Common myeloid progenitor, CD34-positive (primary cell): ENCODE results near the gene IRF3.

ENCODE experiments used
- CTCF ChIA-PET: fragments of 350-600 bp; sonication (Branson Sonifier 250); formaldehyde crosslinking; loops from one replicate; lab custom pipeline; 2021; ENCODE audit warnings: antibody characterized with exemption; lab: Charles Lee
- POLR2A ChIA-PET: fragments of 350-600 bp; sonication (Branson Sonifier 250); formaldehyde crosslinking; loops from one replicate; lab custom pipeline; 2021; ENCODE audit warnings: antibody characterized with exemption; lab: Charles Lee
- DNase-seq, 3 donors: peaks; one replicate each; pipeline versions ENCODE4 v3.0.0 to v3.0.0-alpha.2; 2013
- H3K27ac ChIP-seq, 2 experiments: 1 replicate in 1 of 2; 2 replicates in 1 of 2; pipeline ENCODE4 v1.7.0; 2013; ENCODE audit warnings: inconsistent platforms in 2 of 2, low read length in 2 of 2, mild to moderate bottlenecking in 2 of 2, low read depth in 1 of 2, moderate library complexity in 1 of 2; ENCODE audit not compliant: severe bottlenecking in 2 of 2, insufficient read depth in 1 of 2, poor library complexity in 1 of 2
- H3K27me3 ChIP-seq, 5 experiments: replicated peaks in 2 of 5; 1 replicate in 3 of 5; 2 replicates in 2 of 5; pipeline versions ENCODE4 v1.6.1 to v1.7.0; 2013; ENCODE audit warnings: low read length in 4 of 5, mild to moderate bottlenecking in 2 of 5, moderate library complexity in 2 of 5, inconsistent platforms in 1 of 5; ENCODE audit not compliant: insufficient read depth in 5 of 5, control insufficient read depth in 4 of 5
- H3K36me3 ChIP-seq, 4 experiments: 1 replicate in 2 of 4; 2 replicates in 2 of 4; pipeline versions ENCODE4 v1.6.1 to v1.7.0; 2013; ENCODE audit warnings: low read length in 3 of 4, control low read depth in 1 of 4, mild to moderate bottlenecking in 1 of 4; ENCODE audit not compliant: control insufficient read depth in 4 of 4, insufficient read depth in 4 of 4
- H3K4me1 ChIP-seq, 4 experiments: 1 replicate in 3 of 4; 2 replicates in 1 of 4; pipeline versions ENCODE4 v1.6.1 to v1.7.1; 2013; ENCODE audit warnings: low read length in 3 of 4, mild to moderate bottlenecking in 3 of 4, control low read depth in 1 of 4, inconsistent platforms in 1 of 4, moderate library complexity in 1 of 4; ENCODE audit not compliant: control insufficient read depth in 4 of 4, insufficient read depth in 4 of 4; ENCODE audit errors: control extremely low read depth in 1 of 4
- H3K4me3 ChIP-seq, 7 experiments: 1 replicate in 4 of 7; 2 replicates in 3 of 7; pipeline versions ENCODE4 v1.5.1 to v1.7.0; 2013; ENCODE audit warnings: mild to moderate bottlenecking in 7 of 7, low read length in 6 of 7, moderate library complexity in 6 of 7, inconsistent platforms in 2 of 7, low read depth in 2 of 7, control low read depth in 1 of 7; ENCODE audit not compliant: insufficient read depth in 4 of 7, control insufficient read depth in 1 of 7; ENCODE audit errors: extremely low read depth in 1 of 7
- H3K9me3 ChIP-seq, 5 experiments: 1 replicate in 4 of 5; 2 replicates in 1 of 5; pipeline versions ENCODE4 v1.6.1 to v1.7.1; 2013; ENCODE audit warnings: low read length in 4 of 5, mild to moderate bottlenecking in 2 of 5, inconsistent platforms in 1 of 5, low read depth in 1 of 5, moderate library complexity in 1 of 5; ENCODE audit not compliant: control insufficient read depth in 4 of 5, insufficient read depth in 2 of 5; ENCODE audit errors: control extremely low read depth in 1 of 5
- WGBS: methylation state at CpG from one replicate; pipeline ENCODE4 v1.1.5; 2013; ENCODE audit not compliant: insufficient coverage; 5-methylcytosine and 5-hydroxymethylcytosine counted together

The IRF3 gene

DNA sequence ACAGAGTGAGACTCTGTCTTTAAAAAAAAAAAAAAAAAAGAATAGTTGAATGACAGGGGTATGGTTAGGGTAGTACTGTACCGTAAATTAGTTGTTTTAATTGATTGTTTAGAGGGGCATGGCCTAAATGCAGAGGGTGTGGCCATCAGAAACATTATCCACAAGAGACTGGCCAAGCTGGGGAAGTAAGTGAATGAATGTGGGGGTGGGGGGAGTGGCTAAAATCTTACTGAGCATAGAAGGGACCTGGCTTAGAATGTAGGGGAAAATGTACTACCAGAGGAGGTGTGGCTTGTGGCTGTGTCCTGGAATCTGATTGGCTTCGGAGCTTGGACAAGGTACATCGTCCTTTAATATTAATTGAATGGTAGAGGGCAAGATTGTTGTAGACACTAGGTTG is 3.9 kb upstream of the IRF3 start:
- POLR2A ChIA-PET = no interaction called here
- CTCF ChIA-PET = interaction anchor here (1.1 to 2.6 kb wide), 2 partner anchors 22 to 26 kb away, joined by 3 to 6 read pairs; partner anchors contain the start of gene CPT1C

DNA sequence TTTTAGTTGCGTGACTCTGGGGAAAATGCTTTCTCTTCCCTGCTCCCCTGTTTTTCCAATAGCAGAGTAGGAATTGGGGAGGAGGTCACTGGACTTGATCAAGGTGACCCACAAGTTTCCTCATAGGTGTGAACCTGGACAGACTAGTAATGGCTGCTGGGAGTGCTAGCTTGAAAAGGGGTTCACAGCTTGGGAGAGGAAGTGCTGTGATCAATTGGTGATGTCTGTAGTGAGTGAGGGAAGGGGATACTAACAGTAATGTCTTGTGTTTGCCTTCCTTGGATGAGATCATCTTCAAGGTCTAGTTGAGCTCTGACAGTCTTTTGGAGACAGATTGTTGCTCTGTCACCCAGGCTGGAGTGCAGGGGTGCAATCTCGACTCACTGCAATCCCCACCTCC is 1.8 kb upstream of the IRF3 start:
- POLR2A ChIA-PET = interaction anchor here (0.8 kb wide), 1 partner anchor 27 kb away, joined by 3 read pairs; no protein-coding TSS in a partner anchor
- Histone ChIP-seq H3K4me1 (peaks cover 3 to 41% (median 35%) of the 10 kb centered on the region in 4 experiments), H3K36me3 (peaks cover 2 to 23% (median 10%) of the 10 kb centered on the region in 4 experiments), H3K4me3 (no peak overlapping the region), H3K9me3 (no peaks in the 10 kb centered on the region), H3K27me3 (no peaks in the 10 kb centered on the region), H3K27ac (peak overlapping the region in 1 of 2 experiments; percentile 89)
- CTCF ChIA-PET = interaction anchor here (1.1 to 1.3 kb wide), 3 partner anchors 11 to 27 kb away, joined by 3 to 5 read pairs (median 3); partner anchors contain the start of gene RRAS
- DNase-seq = no peak
- WGBS = 94% methylated on average over 2 of the region's 2 CpGs

More for the DNA sequence above, 3.9 kb upstream of the IRF3 start:
- peak overlapping the region in 1 of 2 experiments; percentile 1 for H3K27ac ChIP-seq
- peaks cover 0 to 14% (median 5%) of the 10 kb centered on the region in 4 experiments for H3K36me3 ChIP-seq
- no peaks in the 10 kb centered on the region for H3K27me3 ChIP-seq
- H3K4me3 ChIP-seq = no peak overlapping the region
- no peaks in the 10 kb centered on the region for H3K9me3 ChIP-seq
- peaks cover 3 to 30% (median 23%) of the 10 kb centered on the region in 4 experiments for H3K4me1 ChIP-seq
- DNase-seq = no peak
- WGBS = 100% methylated on average over 1 of the region's 3 CpGs

DNA sequence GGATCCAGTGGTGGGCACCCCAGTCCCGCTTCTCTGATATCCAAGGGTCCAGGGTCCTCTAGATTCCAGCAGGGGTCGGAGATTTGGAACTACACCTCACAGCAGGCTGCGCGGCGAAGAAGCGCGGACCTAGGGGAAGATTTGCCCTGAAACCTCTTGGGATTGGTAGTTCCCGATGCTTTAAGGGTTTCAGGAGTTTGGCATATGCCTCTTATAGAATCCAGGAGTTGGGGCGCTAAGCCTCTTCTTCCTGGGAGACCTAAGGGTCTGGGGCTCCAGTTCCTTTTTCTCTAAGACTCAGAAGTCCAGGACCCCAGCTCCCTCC is 425 bp upstream of the IRF3 start:
- H3K36me3 ChIP-seq = peaks cover 8 to 35% (median 19%) of the 10 kb centered on the region in 4 experiments
- ChIA-PET CTCF (interaction anchor here (0.7 to 2.7 kb wide), 3 partner anchors 8 to 10 kb away, joined by 3 to 6 read pairs (median 3); no protein-coding TSS in a partner anchor), POLR2A (interaction anchor here (1.4 to 2.5 kb wide), 2 partner anchors 24 to 25 kb away, joined by 5 to 8 read pairs; partner anchors contain the start of genes RRAS and SCAF1)

DNA sequence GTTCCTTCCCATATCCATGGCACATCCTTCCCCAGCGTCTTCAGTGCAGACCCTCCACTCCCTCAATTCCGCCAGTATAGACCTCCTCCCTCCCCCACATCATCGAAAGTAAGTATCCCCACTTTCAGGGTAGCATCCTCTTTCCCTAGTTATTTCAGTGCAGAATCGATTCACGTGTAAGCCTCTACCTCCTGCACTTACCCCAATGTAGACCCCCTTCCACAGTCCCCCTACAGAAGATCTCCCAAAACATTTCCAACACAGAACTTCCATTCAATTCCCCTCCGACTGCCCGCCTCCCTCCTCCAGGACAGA is 664 bp downstream of the IRF3 start:
- ChIA-PET POLR2A (interaction anchor here (1.4 to 2.5 kb wide), 4 partner anchors 11 to 69 kb away, joined by 3 to 8 read pairs (median 6); partner anchors contain the start of genes RRAS and SCAF1), CTCF (interaction anchor here (1.0 to 2.7 kb wide), 4 partner anchors 8 to 22 kb away, joined by 3 to 10 read pairs (median 8); no protein-coding TSS in a partner anchor)
- no peaks in the 10 kb centered on the region for H3K9me3 ChIP-seq
- no peaks in the 10 kb centered on the region for H3K27me3 ChIP-seq
- DNase-seq = no peak
- WGBS = 0% methylated on average over 7 of the region's 7 CpGs
- H3K4me3 ChIP-seq = peak overlapping the region; percentile 84 to 99 (median 96)
- H3K27ac ChIP-seq = peak overlapping the region; percentile 55 to 89
- peaks cover 10 to 41% (median 27%) of the 10 kb centered on the region in 4 experiments for H3K36me3 ChIP-seq
- H3K4me1 ChIP-seq = peaks cover 3 to 34% (median 30%) of the 10 kb centered on the region in 4 experiments

More for the DNA sequence above, 425 bp upstream of the IRF3 start:
- DNase-seq = no peak
- no peaks in the 10 kb centered on the region for H3K27me3 ChIP-seq
- H3K4me1 ChIP-seq = peaks cover 3 to 34% (median 30%) of the 10 kb centered on the region in 4 experiments
- WGBS = 0% methylated on average over 7 of the region's 9 CpGs
- H3K27ac ChIP-seq = peak overlapping the region; percentile 61 to 89
- no peaks in the 10 kb centered on the region for H3K9me3 ChIP-seq
- H3K4me3 ChIP-seq = peak overlapping the region; percentile 84 to 99 (median 96)

DNA sequence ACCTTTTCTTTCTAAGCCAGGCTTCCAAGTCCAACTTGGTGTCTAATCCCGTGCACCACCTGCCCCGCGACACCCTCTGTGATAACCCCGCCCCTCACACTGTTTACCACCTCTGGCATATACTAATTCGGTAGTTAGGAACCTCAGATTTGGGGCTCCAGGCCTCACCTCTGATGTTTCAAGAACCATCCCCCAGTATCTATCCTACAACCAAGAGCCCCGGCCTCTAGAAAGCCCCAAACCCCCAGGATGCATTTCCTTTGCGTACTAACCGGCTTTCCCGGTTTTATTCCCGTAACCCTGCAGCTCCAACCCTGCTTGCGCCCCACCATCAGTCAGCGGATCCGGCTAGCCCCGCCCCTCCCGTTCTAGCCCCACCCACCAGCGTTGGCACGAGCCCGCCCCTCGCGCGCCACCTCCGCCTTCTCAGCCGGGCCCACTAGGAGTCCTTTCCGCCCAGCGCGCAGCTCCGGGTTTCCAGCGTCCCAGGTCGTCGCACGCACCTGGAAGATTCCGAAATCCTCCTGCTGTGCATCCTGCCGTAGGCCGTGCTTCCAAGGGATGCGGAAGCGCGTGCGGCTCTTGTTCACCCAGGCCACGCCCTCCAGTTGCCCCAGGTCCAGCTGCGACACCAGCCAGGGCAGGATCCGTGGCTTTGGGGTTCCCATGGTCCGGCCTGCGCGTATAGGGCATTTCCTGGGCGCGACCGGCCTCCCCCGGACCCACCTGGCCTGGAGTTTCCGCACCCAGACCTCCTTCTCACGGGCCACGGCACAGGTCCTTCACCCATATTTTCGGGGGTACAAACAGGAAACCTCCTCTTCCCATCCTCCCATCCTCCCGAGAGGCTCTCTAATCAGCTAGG is 1.3 kb downstream of the IRF3 start:
- ChIA-PET CTCF (interaction anchor here (1.2 to 2.7 kb wide), 5 partner anchors 9 to 94 kb away, joined by 3 to 10 read pairs (median 6); no protein-coding TSS in a partner anchor), POLR2A (interaction anchor here (0.5 to 2.5 kb wide), 5 partner anchors 12 to 1162 kb away, joined by 3 to 8 read pairs (median 5); partner anchors contain the start of genes RRAS and SCAF1)
- H3K4me1 ChIP-seq = peaks cover 3 to 34% (median 30%) of the 10 kb centered on the region in 4 experiments
- peak overlapping the region; percentile 55 to 89 for H3K27ac ChIP-seq
- peak overlapping the region; percentile 84 to 99 (median 96) for H3K4me3 ChIP-seq
- WGBS = under 1% methylated on average over 53 of the region's 53 CpGs
- peak; percentile 63 to 79 (median 78) for DNase-seq
- H3K27me3 ChIP-seq = no peaks in the 10 kb centered on the region
- H3K9me3 ChIP-seq = no peaks in the 10 kb centered on the region
- peaks cover 10 to 41% (median 31%) of the 10 kb centered on the region in 4 experiments for H3K36me3 ChIP-seq

DNA sequence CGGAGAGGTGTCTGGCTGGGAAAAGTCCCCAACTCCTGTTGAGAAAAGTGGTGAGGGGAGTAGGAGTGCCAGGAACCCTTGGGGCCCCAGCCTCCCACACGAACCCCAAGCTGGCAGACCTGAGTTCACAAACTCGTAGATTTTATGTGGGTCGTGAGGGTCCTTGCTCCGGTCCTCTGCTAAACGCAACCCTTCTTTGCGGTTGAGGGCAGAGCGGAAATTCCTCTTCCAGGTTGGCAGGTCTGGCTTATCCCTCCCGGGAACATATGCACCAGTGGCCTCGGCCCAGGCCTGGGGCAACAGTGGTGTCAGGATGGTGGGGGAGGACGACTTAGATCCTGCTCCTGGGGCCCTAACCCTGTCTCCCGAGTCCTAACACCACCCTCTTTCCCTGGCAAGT is 2.4 kb downstream of the IRF3 start:
- H3K9me3 ChIP-seq = no peaks in the 10 kb centered on the region
- ChIA-PET POLR2A (no interaction called here), CTCF (interaction anchor here (1.1 to 2.3 kb wide), 5 partner anchors 12 to 93 kb away, joined by 3 to 10 read pairs (median 3); no protein-coding TSS in a partner anchor)
- H3K27me3 ChIP-seq = no peaks in the 10 kb centered on the region
- H3K27ac ChIP-seq = peak overlapping the region in 1 of 2 experiments; percentile 89
- peak overlapping the region in 3 of 7 experiments; percentile 94 to 99 (median 98) for H3K4me3 ChIP-seq
- H3K4me1 ChIP-seq = peaks cover 3 to 34% (median 30%) of the 10 kb centered on the region in 4 experiments
- WGBS = 97% methylated on average over 11 of the region's 12 CpGs
- DNase-seq = no peak
- peaks cover 14 to 49% (median 39%) of the 10 kb centered on the region in 4 experiments for H3K36me3 ChIP-seq
